ENCODE measurements around the gene MT1G. TPM values are rescaled to one million over a fixed set of nuclear protein-coding genes. Genes with fewer than 3 reads are reported as not detected.
A peak's percentile ranks its signal among the peaks of the same experiment; 100 is the strongest.
"Not testable (repeated sequence)": the region's sequence is repeated elsewhere in the genome, so short reads cannot be mapped to it uniquely, and the experiment has no call there.

The MT1G gene
- total RNA-seq (2022) (not detected in 2 replicates), Bru-seq, nascent RNA (not detected), BruChase-seq, experiment 1, labeled RNA remaining after a 2-hour chase (not detected), BruChase-seq, experiment 2, labeled RNA remaining after a 6-hour chase (percentile 23 among the genes with signal in this experiment)
- long read RNA-seq = 0 reads

DNA sequence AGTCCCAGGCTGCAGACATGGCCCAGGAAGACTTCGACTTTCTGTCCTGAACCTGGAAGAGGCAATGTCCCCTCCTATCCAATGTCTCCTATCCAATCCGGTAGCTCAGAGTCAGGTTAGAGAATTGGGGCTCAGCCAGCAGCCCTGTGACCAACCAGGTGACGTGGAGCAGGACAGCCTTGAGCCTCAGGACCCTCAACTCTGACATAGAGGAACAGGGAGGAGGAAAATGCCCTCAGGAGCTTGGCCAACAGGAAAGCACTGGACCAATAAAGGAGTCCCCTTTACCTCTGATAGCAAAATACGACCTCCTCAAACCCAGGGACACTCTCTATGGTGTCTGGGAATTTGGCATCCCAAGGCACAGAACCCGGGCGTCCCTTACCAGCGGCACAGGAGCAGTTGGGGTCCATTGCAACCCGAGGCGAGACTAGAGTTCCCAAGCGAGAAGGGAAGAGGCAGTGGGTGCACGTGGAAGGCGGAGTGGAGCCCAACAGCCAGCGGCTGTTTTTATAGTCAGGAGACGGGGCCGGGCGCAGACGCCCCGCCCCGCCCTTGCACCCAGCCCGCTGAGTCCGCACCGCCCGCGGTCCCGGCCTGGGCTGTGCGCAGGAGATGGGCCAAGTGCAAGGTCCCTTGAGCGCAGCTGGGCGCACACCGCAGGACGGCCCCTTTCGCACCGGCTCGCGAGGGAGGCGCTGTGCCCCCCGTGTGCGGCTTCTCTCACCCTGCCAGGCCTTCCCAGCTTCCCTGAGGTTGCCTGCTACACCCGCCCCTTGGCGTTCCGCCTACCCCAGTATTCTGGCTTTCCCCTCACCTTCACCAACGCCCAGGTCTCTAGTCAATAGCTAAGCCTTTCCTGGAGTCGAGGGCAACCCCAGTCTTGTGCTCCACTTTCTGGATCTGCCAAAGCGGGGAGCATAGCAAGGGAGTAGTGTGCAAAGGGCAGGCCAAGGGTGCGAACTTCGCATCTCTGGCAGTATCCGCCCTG is at the start of gene MT1G:
Gene MT1G, minus strand, starts transcription at position 485 of the 991 bp plus-strand sequence. Its CDS starts 72 bp downstream, at position 413.
- BruUV-seq (replicated peaks) = no TSS peak
- DNase-seq = no peak
- Histone ChIP-seq H3K4me1 (peaks cover 7% of the 10 kb centered on the region), H3K27me3 (replicated peaks; ENCODE audit: control insufficient read depth, insufficient read depth, low read length) (peaks cover 3% of the 10 kb centered on the region), H3K9me3 (no peaks in the 10 kb centered on the region), H3K4me3 (ENCODE audit: low read depth, low read length) (no peak within 1 kb of the TSS), H3K36me3 (ENCODE audit: control insufficient read depth, insufficient read depth, low read length) (no peaks in the 10 kb centered on the region)
- Mint-ChIP-seq H3K27me3 (ENCODE audit: insufficient read depth, unreplicated experiment) (peaks cover 57% of the 10 kb centered on the region), H3K9me3 (ENCODE audit: unreplicated experiment) (no peaks in the 10 kb centered on the region), H3K27ac (ENCODE audit: unreplicated experiment) (no peak within 1 kb of the TSS), H3K4me1 (ENCODE audit: low read depth, unreplicated experiment) (no peaks in the 10 kb centered on the region), H3K36me3 (ENCODE audit: insufficient read depth, unreplicated experiment) (no peaks in the 10 kb centered on the region), H3K4me3 (ENCODE audit: unreplicated experiment) (no peak within 1 kb of the TSS)
- ChIA-PET CTCF (interaction anchor here (1.4 kb wide), 1 partner anchor 34 kb away, joined by 6 read pairs; no protein-coding TSS in a partner anchor), POLR2A (no interaction called here)
- intact Hi-C loops (cut with micrococcal nuclease; ENCODE audit: unreplicated experiment) = no loop called here
- TF ChIP-seq, protein P1, sequence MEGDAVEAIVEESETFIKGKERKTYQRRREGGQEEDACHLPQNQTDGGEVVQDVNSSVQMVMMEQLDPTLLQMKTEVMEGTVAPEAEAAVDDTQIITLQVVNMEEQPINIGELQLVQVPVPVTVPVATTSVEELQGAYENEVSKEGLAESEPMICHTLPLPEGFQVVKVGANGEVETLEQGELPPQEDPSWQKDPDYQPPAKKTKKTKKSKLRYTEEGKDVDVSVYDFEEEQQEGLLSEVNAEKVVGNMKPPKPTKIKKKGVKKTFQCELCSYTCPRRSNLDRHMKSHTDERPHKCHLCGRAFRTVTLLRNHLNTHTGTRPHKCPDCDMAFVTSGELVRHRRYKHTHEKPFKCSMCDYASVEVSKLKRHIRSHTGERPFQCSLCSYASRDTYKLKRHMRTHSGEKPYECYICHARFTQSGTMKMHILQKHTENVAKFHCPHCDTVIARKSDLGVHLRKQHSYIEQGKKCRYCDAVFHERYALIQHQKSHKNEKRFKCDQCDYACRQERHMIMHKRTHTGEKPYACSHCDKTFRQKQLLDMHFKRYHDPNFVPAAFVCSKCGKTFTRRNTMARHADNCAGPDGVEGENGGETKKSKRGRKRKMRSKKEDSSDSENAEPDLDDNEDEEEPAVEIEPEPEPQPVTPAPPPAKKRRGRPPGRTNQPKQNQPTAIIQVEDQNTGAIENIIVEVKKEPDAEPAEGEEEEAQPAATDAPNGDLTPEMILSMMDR (IDR thresholded peaks at IDR 0.05; ENCODE audit: insufficient read depth in 1 of 2, low read depth in 1 of 2, low read length in 1 of 2, severe bottlenecking in 1 of 2, unreplicated experiment in 1 of 2) = no peak

DNA sequence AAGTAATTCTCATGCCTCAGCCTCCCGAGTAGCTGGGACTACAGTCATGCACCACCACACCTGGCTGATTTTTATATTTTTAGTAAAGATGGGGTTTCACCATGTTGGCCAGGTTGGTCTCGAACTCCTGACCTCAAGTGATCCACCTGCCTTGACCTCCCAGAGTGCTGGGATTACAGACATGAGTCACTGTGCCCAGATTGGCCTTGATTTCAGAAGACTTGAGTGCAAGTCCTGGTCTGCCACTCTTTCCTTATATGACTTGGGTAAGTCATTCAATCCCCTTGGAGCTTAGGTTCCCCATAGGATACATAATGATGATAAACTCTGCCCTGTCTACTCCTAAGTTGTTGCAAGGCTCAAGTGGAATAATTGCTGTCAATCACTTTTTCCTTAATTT is 49.7 kb upstream of the MT1G start:
- BruUV-seq (replicated peaks) = not testable (repeated sequence)

DNA sequence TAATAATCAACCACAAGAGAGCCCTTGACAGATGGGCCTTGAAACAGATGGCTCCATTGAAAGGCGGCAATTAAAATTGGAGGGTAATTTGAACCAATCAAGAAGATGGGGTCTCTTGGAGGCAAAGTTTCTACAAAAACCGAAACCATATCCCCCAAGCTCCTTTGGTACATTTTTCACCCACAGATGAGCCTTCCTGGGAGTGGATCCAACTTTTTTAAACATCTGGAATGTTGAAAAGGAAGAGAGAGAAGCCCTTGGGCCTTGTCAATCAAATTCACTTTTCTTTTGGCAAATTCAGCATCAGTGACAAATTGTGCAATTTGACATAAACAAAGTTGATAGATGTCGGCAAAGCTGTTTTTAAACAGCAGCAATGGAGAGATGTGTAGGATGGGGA is 48.9 kb upstream of the MT1G start:
- no peak overlapping the region for H3K4me3 ChIP-seq (ENCODE audit: low read depth, low read length)
- ChIA-PET POLR2A (no interaction called here), CTCF (no interaction called here)

More for the DNA sequence above, 49.7 kb upstream of the MT1G start:
- H3K27me3 ChIP-seq (replicated peaks; ENCODE audit: control insufficient read depth, insufficient read depth, low read length); H3K27me3 Mint-ChIP-seq (ENCODE audit: insufficient read depth, unreplicated experiment); H3K36me3 ChIP-seq (ENCODE audit: control insufficient read depth, insufficient read depth, low read length); intact Hi-C loops (cut with micrococcal nuclease; ENCODE audit: unreplicated experiment); DNase-seq; H3K9me3 Mint-ChIP-seq (ENCODE audit: unreplicated experiment); H3K4me1 Mint-ChIP-seq (ENCODE audit: low read depth, unreplicated experiment); H3K4me3 Mint-ChIP-seq (ENCODE audit: unreplicated experiment); POLR2A ChIA-PET; H3K27ac Mint-ChIP-seq (ENCODE audit: unreplicated experiment); H3K9me3 ChIP-seq; H3K36me3 Mint-ChIP-seq (ENCODE audit: insufficient read depth, unreplicated experiment); H3K4me3 ChIP-seq (ENCODE audit: low read depth, low read length); H3K4me1 ChIP-seq: not testable (repeated sequence)
- CTCF ChIA-PET = interaction anchor here (1.0 kb wide), 1 partner anchor 15 kb away, joined by 6 read pairs; no protein-coding TSS in a partner anchor

More for the DNA sequence above, 48.9 kb upstream of the MT1G start:
- DNase-seq = no peak
- H3K27me3 Mint-ChIP-seq (ENCODE audit: insufficient read depth, unreplicated experiment) = peaks cover 4% of the 10 kb centered on the region
- no peaks in the 10 kb centered on the region for H3K4me1 Mint-ChIP-seq (ENCODE audit: low read depth, unreplicated experiment)
- no TSS peak for BruUV-seq (replicated peaks)
- Histone ChIP-seq H3K27me3 (replicated peaks; ENCODE audit: control insufficient read depth, insufficient read depth, low read length) (no peaks in the 10 kb centered on the region), H3K9me3 (no peaks in the 10 kb centered on the region), H3K36me3 (ENCODE audit: control insufficient read depth, insufficient read depth, low read length) (no peaks in the 10 kb centered on the region), H3K4me1 (no peaks in the 10 kb centered on the region)
- H3K36me3 Mint-ChIP-seq (ENCODE audit: insufficient read depth, unreplicated experiment) = no peaks in the 10 kb centered on the region
- intact Hi-C loops (cut with micrococcal nuclease; ENCODE audit: unreplicated experiment) = no loop called here
- TF ChIP-seq, protein P1 (IDR thresholded peaks at IDR 0.05; ENCODE audit: insufficient read depth in 1 of 2, low read depth in 1 of 2, low read length in 1 of 2, severe bottlenecking in 1 of 2, unreplicated experiment in 1 of 2) = no peak
- no peak overlapping the region for H3K27ac Mint-ChIP-seq (ENCODE audit: unreplicated experiment)
- H3K4me3 Mint-ChIP-seq (ENCODE audit: unreplicated experiment) = no peak overlapping the region
- H3K9me3 Mint-ChIP-seq (ENCODE audit: unreplicated experiment) = no peaks in the 10 kb centered on the region

All from Caco-2 (cell line).